Erythroblast (primary cell): ENCODE data around the gene NKAIN1.

Experiments used
- GATA1 ChIP-seq: IDR thresholded peaks from 2 replicates; pipeline ENCODE4 v1.6.1; 2011; ENCODE audit warnings: low read depth, mild to moderate bottlenecking, control low read depth, low read length, moderate library complexity
- POLR2A ChIP-seq: IDR thresholded peaks from 2 replicates; pipeline ENCODE4 v1.6.1; 2011; ENCODE audit warnings: mild to moderate bottlenecking, low read length

DNA sequence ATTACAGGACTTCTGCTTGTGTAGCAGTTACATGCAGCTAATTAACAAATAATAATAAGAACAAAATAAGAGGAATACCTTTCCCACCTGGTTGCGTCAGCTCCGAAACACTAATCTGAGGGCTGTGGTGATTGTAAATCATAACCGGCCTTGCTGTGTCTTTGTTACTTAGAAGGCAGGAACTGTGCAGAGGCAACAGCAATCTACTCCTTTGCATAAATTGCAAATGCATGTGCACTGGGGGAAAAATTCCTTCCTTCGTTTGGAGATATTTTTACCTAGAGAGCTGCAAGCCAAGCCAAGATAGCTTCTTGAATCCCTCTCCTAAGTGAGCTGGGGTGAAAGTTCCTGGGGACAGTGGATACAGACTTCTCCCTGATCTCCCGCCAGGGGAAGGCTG is 46.0 kb downstream of the NKAIN1 start:
- TF ChIP-seq POLR2A, result no peak
- no peak for TF ChIP-seq GATA1
